CD4-positive, alpha-beta T cell treated with Interleukin-10 for 1 hour (primary cell): ENCODE results near the gene RASA3.

Experiments
- DNase-seq: peaks from one replicate; pipeline ENCODE4 v3.0.0-alpha.2; 2020

Gene RASA3

GRCh38 chr13:114063545-114064449 lies 68.6 kb downstream of the RASA3 start:
- no peak for DNase-seq

DNA sequence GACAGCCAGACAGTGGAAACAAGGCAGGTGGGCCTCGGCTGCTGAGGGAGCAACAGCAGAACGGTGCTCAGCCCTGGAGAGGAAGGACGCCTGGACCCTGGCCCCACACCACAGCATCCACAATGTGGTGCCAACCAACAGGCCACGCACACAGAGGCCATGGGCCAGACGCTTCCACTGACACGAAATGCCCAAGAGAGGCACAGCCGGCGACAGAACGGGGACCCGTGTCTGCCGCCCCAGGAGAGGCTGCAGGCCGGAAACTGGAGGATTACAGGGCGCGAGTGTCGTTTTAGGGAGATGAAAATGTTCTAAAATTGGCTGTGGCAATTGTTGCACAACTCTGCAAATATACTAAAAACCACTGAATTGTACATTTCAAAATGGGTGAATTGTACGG lies 69.7 kb downstream of the RASA3 start:
- DNase-seq = no peak

DNA sequence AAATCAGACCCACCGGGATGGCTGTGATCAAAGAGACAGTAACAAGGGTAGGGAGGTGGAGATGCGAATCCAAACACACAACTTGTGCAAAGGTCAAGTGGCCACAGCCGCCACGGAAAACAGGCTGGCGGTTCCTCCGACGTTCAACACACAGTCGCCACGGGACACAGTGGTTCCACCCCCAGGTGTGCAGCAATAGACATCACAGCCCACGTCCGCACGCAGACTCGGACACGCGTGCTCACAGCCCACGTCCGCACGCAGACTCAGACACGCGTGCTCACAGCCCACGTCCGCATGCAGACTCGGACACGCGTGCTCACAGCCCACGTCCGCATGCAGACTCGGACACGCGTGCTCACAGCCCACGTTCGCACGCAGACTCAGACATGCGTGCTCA lies 70.1 kb downstream of the RASA3 start:
- no peak for DNase-seq

DNA sequence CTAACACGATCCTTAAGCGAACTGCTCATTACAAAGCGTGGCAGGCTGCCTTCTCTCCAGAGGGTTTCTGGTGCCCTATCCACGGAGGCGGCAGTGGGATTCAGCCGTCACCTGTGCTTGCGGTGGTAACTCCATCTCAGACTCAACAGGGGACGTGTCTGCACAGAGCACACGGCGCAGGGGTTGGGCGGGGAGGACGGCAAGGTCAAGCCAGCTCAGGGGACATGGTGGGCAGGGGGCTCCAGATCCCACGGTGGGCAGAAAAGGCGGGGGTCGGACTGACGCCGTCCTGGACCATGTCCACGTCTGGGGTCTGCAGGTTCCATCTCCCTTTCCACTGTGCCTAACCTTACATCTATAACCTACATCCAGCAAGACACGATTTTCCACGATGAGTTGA lies 70.7 kb downstream of the RASA3 start:
- DNase-seq = no peak

- DNase-seq = no peak
These were observed 71.4 kb downstream of the RASA3 start for GRCh38 chr13:114061047-114061446.

- no peak for DNase-seq
These were observed 72.2 kb downstream of the RASA3 start for GRCh38 chr13:114059946-114060860.

GRCh38 chr13:114059428-114059827 lies 73.0 kb downstream of the RASA3 start:
- no peak for DNase-seq

DNA sequence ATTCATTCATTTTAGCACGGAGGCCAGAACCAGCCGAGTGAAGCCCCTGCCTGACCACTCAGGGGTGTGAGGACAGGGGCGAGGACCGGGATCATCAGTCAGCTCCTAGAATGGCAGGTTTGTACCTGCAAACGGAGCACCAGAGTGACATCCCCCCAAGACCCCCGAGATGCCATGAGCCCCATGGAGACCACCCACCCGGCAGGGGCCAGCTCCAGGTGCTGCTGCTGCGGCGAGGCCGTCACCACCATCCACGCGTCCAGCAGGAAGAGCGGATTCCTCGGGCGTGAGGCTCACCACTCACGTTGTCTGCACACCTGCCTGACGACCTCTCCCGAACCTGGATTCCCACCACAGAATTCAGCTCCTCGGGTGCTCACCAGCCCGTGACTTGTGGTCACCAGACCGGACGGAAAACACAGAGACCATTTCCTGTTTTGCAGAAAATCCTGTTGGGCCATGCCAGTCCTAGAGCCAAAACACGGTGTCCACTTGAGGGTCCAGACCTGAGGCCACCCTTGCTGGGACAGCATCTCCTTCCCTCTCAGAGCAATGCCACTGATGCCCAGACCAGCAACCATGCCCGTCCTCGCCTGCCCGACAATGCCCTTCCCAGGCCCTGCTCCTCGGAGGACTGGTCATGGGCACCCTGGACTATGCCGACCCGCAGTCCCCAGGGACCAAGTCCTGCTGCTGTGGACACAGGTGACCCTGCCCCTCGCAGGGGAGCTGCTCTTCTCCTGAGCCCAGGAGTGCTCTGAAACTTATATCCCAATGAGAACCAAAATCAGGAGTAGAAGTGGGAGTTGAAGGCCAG lies 74.2 kb downstream of the RASA3 start:
- DNase-seq = no peak

DNA sequence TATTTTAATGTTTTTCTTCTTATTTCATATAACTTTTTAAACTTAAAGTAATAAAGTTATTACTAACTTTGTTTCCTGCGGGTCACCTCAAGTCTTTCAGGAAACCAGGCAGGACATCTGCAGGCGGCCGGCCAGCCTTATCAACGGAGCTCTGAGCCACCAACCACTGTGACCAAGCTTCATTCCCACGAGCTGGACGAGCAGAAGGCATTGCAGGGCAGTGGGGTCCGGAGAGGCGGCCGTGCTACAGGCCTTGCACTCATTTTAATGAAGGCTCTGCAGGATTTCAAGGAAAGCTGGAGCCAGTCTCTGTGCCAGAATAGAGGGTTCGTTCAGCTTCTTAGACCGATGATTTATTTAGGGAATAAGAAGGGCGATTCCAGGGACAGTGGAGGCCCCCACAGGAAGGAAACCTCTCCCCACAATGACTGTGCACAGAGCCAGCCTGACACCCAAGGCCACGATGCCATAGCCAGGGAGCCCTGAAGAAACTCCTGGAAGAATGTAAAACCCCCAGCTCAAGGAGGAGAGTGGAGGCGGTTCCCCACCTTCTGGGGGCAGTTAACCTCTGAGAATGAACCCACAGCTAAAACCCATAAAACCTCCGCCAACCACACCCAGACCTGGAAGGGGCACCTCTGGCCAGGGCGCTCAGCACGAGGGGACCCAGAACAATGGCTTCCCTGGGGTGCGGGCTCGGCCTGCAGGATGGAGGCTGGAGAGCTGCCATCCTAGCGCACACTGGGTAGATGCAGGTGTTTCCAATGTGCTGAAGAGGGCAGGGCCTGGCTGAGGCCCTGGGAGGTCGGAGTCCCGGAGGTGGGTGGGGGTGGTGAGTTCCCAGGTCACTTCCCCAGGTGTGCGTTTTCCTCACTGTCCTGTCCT lies 75.0 kb downstream of the RASA3 start:
- DNase-seq = no peak

GRCh38 chr13:114056205-114057013 lies 76.0 kb downstream of the RASA3 start:
- no peak for DNase-seq

DNA sequence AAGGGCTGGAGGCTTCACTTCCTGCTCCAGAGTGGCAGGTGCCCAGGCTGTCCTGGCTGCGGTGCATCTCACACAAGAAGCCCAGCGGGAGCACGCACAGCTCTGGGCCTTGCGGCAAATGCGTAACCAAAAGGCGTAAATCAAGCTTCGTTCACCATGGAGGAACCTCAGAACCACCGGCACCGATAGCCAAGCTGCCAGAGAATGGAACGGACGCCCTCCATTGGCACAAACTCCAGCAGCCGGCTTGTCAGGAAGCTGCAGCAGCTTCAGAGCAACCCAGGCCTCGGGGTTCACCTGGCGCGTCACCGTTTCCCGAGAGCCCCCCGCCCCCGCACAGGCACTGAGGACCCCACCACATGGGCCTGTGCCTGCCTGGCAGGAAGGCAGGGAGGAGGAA lies 76.7 kb downstream of the RASA3 start:
- DNase-seq = no peak

DNA sequence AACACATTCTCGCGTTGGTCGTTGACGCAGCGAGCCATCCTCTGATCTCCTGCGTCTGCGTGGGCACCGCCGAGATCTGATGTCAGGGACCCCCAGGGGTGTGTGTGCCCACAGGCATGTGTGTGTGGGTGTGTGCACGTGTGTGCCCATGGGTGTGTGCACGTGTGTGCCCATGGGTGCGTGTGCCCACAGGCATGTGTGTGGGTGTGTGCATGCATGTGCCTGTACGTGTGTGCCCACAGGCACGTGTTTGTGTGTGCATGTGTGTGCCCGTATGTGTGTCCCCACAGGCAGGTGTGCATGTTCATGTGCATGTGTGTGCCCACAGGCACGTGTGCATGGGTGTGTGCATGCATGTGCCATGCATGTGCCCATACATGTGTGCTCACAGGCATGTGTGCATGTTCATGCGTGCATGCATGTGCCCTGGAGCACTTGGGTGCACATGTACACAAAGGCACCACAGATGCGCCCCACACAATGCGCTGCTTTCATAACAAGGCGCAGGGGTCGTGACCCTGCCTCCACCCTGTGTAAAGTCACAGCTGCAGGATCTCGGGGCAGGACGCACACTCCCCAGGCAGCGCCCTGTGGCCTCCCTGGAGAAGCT lies 77.5 kb downstream of the RASA3 start:
- DNase-seq = no peak

DNA sequence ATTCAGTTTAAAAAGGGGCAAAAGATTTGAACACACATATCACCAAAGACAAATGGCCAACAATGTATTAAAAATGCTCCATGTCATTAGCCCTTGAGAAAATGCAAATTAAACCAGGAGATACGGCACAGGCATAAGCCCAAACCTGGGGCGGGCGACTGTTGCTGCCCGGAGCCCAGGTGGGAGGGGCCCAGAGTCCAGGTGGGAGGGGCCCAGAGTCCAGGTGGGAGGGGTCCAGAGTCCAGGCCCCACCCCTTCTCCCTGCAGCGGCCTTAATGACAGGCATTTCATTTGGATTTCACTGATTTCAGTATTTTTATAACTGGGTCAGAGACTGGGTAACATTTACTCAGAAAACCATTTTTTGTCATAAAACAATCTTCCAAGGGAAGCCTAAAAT lies 78.2 kb downstream of the RASA3 start:
- DNase-seq = no peak

GRCh38 chr13:114053026-114053425 lies 79.4 kb downstream of the RASA3 start:
- DNase-seq = no peak

DNA sequence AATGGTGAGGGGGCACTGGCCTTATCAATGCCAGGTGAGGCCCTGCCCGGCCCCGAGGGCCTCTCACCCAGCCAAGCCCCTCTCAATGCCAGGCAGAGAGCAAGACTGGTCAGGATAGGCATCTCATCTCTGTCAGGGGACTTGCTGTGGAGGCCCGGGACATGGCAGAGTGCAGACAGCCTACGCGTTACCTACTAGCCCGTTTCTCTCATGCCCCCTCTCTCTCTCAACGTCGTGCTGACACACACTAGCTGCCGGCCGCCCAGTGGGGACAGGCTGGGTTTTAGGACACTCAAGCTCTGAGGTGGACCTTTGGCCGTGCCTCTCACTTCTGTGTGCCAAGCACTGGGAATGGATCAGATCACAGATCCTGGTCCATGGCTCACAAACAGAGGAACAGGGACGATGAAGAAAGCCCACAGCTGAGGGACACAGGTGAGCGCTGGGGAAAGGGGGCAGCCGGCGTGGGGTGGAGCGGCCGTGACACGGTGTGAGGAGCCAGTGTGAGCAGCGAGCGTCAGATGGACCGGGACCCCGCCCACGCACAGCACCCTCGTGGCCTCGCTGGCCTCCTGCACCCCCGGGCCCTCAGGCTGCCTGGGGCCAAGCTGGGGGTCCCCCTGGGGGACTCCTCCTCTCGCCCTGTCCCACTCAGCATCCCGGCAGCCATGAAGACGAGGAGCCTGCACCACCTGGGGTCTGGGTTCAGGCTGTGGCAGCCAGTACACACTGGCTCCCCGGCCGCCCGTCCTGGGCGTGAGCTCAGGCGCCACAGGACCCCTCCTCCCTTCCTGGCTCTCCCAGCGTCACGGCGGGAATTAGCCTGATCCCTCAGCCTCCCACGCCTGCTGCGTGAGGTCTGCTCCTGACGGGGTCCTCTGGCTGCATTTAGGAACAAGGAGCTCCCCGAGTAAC lies 81.6 kb downstream of the RASA3 start:
- DNase-seq = no peak

- no peak for DNase-seq
These were observed 82.8 kb downstream of the RASA3 start for GRCh38 chr13:114049626-114050101.

- DNase-seq = peak; percentile 44
These were observed 83.4 kb downstream of the RASA3 start for GRCh38 chr13:114049026-114049425.

- no peak for DNase-seq
These were observed 84.0 kb downstream of the RASA3 start for GRCh38 chr13:114048443-114048842.

DNA sequence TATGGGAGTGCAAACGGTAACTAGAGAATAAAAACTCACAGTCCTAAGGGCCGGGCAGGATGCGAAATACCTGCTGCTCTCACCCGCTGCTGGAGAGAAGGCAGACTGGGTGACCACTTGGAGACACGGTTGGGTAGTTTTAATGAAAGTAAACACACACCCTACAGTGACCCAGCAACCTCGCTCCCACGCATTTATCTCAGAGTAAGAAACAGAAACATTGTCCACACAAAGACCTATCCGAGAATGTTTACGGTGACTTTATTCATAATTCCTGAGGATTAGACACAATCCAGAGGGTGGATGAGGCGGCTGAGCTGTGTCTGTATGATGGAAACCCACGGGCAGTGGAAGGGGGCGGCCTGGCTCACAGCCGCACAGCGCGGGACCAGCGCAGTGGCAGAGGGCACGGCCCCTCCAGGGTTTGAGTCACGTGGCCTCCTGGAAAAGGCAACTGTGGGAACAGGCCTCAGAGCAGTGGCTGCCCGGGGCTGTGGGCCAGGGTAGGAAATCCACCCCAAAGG lies 85.0 kb downstream of the RASA3 start:
- DNase-seq = no peak
